Vagina (tissue), 2 donors: ENCODE results near the gene CNTF.

Experiments used
- CTCF ChIP-seq, 3 experiments: fragments of 450-650 bp in 2 of 3; fragments of 200-600 bp in 1 of 3; sonication (generic) in 1 of 3; IDR thresholded peaks; one replicate each; pipeline ENCODE4 v1.5.1; 2017 to 2019; ENCODE audit warnings: antibody characterized with exemption in 3 of 3, mild to moderate bottlenecking in 2 of 3, moderate library complexity in 2 of 3
- POLR2A ChIP-seq, 2 donors: fragments of 450-650 bp; IDR thresholded peaks; one replicate each; pipeline ENCODE4 v1.6.1; 2017; ENCODE audit warnings: antibody characterized with exemption in 2 of 2, mild to moderate bottlenecking in 2 of 2, moderate library complexity in 2 of 2

- TF ChIP-seq CTCF (IDR thresholded peaks at IDR 0.05) (no peak), POLR2A (IDR thresholded peaks at IDR 0.05) (no peak)
Observed at GRCh38 chr11:58625826-58626460, 3.5 kb downstream of the CNTF start.
